GM08714 (cell line): ENCODE data around the gene TIE1.

Source experiments
- H3K4me3 ChIP-seq: fragments of 200-500 bp; sonication (Bioruptor generic); 2 replicates; pipeline ENCODE4 v1.5.1; 2014; ENCODE audit warnings: mild to moderate bottlenecking, low read length, inconsistent platforms
- ZNF274 ChIP-seq: IDR thresholded peaks from 2 replicates; pipeline ENCODE4 v1.6.1; 2012; ENCODE audit warnings: mild to moderate bottlenecking, low read depth, low read length

The TIE1 gene

GRCh38 chr1:43344267-43344850 lies 43.6 kb downstream of the TIE1 start:
- no peak for TF ChIP-seq ZNF274
- no peak overlapping the region for H3K4me3 ChIP-seq

- no peak for TF ChIP-seq ZNF274
- H3K4me3 ChIP-seq: no peak overlapping the region
Observed at GRCh38 chr1:43345120-43345519, 44.3 kb downstream of the TIE1 start.

DNA sequence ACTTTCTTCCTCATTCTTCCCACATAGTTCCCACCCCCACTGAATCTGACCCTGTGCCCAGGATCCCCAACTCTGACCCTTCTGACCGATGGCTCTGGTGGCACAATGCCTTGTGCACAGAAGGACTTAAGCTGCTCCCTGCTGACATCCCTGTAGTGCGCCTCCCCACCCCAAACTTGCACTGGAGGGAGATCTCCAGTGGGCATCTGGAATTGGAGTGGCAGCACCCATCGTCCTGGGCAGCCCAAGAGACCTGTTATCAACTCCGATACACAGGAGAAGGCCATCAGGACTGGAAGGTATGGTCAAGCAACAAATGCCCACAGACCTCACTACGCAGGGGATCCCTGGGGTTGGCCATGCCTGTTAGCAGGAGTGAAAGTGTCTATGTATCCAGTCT lies 45.9 kb downstream of the TIE1 start:
- no peak for TF ChIP-seq ZNF274
- H3K4me3 ChIP-seq: no peak overlapping the region

- TF ChIP-seq ZNF274: no peak
- H3K4me3 ChIP-seq: peak overlapping the region; percentile 21; the same call in 1 of the 2 replicates
Observed at GRCh38 chr1:43348343-43348808, 47.6 kb downstream of the TIE1 start.

GRCh38 chr1:43348809-43349593 lies 48.2 kb downstream of the TIE1 start:
- peak overlapping the region; percentile 62; the same call in 1 of the 2 replicates for H3K4me3 ChIP-seq
- no peak for TF ChIP-seq ZNF274

DNA sequence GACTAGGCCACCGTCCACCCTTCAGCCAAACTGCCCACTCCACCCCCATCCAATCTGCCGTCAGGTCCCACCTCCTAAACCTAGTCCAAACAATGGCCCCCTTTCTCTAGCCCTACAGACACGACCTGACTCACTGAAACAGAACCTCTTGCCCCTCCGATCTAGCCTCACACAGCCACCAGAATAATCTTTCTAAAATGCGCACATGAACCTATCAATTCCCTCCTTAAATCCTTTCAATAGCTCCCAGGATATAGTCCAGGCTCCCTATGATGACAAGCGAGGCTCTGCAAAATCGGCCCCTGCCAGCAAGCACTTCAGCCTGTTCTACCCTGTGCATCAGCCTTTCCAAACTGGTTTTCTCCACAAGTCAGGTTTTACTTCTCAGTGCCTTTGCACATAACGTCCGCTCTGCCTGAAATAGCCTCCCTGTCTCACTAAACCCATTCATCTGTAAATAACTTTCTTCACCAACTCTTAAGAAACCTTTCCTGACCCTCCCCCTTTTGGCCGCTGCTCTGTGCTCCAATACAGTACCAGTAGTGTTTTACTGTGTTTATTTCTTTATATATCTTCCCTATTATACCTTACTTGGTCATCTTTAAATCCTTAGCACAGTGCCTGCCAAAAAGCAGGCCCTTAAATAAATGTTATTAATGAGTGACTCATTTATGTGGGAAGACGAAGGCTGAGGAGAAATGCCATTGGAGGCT lies 49.0 kb downstream of the TIE1 start:
- no peak for TF ChIP-seq ZNF274
- H3K4me3 ChIP-seq: peak overlapping the region; percentile 62; the same call in 1 of the 2 replicates

DNA sequence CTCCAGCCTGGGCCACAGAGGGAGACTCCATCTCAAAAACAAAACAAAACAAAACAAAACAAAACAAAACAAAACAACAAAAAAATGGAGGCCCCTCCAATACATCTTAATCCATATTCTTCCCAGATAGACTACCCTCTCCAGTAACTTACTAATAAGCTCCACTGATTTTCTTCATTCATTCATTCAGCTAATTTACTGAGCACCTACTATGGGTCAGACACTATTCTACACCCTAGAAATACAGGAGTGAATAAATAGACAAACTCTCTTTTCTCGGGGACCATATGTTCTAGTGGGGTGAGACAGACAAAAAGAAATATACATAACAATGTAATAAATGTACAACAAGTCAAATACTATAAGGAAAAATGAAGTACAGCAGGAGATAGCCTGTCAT lies 50.2 kb downstream of the TIE1 start:
- no peak overlapping the region for H3K4me3 ChIP-seq
- no peak for TF ChIP-seq ZNF274

DNA sequence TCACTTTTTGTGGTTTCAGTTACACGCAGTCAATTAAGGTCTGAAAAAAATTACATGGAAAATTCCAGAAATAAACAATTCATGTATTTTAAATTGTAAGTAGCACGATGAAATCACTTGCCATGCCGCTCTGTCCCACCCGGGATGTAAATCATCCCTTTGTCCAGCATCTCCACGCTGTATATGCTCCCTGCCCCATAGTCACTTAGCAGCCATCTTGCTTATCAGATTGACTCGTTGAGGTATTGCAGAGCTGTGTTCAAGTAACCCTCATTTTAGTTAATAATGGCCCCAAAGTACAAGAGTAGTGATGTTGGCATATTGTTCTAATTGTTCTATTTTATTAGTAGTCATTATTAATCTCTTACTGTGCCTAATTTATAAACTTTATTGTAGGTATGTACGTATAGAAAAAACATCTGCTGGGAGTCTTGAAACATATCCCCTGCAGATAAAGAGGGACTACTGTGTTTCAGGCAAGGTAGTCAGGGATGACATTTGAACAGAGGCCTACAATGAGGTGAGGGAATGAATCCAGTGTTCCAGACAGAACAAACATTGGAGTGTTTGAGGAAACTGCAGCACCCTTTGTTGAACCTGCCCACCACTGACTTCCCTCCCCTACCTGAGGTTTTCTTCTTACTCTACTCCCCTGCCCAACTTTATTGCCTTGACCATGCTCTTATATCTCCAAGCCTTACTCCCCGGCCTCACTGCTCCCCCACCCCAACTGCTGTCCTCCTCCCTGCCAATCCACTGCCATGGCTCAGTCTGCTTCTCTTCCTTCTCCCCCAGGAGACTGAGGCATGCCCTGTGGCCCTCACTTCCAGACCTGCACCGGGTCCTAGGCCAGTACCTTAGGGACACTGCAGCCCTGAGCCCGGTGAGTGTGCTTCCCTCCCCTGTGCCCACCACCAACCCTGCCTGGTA lies 50.9 kb downstream of the TIE1 start:
- H3K4me3 ChIP-seq: no peak overlapping the region
- TF ChIP-seq ZNF274: no peak

- H3K4me3 ChIP-seq: no peak overlapping the region
- TF ChIP-seq ZNF274: no peak
Observed at GRCh38 chr1:43352351-43352705, 51.5 kb downstream of the TIE1 start.

DNA sequence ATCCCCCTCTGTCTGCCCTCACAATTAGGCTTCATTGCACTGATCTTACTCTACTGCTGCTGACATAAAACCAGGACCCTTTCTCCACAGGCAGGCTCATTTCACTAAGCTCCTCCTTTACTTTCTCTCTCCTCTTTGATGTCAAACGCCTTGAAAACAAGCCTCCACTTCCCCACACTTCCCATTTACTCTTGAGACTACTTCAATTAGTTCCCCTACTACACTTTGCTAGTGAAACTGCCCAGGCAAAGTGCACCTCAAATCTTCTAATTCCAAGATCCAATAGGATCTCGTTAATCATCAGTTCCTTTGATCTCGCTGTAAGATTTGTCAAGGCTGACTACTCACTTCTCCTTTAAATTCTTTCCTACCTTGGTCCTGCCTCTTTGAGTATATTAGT lies 52.1 kb downstream of the TIE1 start:
- H3K4me3 ChIP-seq: no peak overlapping the region
- TF ChIP-seq ZNF274: no peak

DNA sequence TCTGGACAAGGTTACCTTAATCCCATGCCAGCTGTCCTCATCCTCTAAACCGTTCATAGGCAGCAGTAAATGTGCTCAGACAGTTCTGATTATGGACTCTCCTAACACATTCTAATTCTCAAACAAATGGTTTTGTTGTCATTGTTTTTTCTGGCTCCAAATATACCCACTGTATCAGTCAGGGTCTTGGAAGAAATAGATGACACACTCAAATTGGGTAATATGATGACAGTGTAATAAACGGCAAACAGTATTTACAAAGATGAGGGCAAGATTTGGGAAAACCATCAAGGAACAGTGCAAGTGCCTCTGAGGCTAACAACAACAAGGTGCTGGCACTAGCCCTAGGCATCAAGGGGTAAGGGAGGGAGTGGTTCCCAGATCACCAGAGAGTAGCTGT lies 53.7 kb downstream of the TIE1 start:
- no peak overlapping the region for H3K4me3 ChIP-seq
- no peak for TF ChIP-seq ZNF274

DNA sequence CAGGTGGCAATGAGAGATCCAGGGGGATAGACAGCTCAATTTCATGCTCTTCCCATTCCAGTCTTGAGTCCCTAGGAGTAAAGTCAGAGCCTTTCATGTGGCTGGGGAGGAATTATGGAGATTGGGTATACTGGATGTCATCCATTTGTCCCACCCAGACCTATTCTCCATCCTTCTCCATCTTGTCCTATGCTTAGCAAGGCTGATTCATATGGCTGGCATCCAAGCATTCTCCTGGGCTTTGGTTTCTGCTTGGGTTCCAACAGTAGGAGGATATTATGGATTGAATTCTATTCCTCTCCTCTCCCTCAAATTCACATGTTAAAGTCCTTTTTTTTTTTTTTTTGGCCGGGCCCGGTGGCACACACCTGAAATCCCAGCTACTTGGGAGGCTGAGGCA lies 54.2 kb downstream of the TIE1 start:
- no peak for TF ChIP-seq ZNF274
- no peak overlapping the region for H3K4me3 ChIP-seq

DNA sequence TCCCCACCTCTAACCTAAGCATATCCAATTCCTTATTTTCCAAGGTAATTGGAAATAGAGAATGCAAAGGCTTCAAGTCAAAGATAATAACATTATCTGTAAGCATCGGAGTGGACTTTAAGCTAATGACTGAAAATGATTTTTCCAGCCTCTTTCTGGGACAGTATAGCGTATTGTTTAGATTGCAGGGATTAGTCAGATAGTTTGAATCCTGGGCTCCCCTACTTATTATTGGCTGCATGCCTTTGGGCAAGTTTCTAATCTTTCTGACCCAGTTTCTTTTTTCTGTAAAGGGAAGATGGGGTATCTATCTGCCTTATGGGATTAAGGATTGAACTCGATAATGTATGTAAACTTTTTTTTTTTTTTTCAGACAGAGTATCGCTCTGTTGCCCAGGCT lies 56.5 kb downstream of the TIE1 start:
- no peak for TF ChIP-seq ZNF274
- no peak overlapping the region for H3K4me3 ChIP-seq

- TF ChIP-seq ZNF274: no peak
- peak overlapping the region; percentile 87 for H3K4me3 ChIP-seq
Observed at GRCh38 chr1:43358121-43358745, 57.5 kb downstream of the TIE1 start.
